ENCODE results near the gene HID1. TPM values are rescaled to one million over a fixed set of nuclear protein-coding genes. Genes with fewer than 3 reads are reported as not detected.
A peak's percentile ranks its signal among the peaks of the same experiment; 100 is the strongest.

HID1 gene
- total and polyA plus RNA-seq, 9 of the 15 experiments (the other 6 are each of a cell fraction or from before 2014, with no cell fraction given) = 0.14 to 2.1 (median 0.54) TPM; not detected in 2

DNA sequence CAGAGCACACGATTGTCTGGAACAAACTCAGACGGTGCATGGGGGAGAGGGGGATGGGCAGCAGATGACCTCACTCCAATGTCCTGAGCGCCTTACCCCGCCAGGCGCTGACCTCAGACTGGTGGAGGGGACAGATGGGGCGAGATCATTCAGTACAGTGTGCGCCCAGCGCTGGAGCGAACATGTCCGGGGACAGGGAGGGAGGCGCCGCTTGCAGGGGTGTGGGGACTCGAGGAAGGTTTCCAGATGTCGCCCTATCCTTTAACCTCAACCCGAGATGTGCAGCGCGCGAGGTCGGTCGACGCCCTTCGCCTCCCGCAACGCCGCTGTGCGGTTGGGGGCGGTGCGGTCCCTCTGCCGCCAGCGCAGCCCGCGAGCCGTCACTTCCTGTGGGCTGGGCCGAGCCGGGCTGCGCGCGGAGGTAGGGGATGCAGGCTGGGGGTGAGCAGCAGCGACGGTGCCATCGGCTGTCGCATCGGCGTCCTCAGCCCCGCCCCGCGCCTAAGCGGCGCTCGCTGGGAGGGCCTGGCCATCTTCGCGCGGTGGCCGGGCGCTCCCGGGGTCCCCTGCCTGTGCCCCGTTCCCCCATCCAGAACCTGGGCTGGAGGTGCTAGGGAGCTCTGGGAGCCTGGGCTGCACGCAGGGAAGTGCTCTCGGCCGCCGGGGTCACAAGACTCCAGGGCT, 9.6 kb upstream of the HID1 start (continued):
- TF ChIP-seq, protein P1, sequence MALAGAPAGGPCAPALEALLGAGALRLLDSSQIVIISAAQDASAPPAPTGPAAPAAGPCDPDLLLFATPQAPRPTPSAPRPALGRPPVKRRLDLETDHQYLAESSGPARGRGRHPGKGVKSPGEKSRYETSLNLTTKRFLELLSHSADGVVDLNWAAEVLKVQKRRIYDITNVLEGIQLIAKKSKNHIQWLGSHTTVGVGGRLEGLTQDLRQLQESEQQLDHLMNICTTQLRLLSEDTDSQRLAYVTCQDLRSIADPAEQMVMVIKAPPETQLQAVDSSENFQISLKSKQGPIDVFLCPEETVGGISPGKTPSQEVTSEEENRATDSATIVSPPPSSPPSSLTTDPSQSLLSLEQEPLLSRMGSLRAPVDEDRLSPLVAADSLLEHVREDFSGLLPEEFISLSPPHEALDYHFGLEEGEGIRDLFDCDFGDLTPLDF (CRISPR knock-in tag; IDR thresholded peaks at IDR 0.05) = peak; percentile 77; the same call in 1 of the 2 replicates
- TF ChIP-seq SRSF3 (IDR thresholded peaks at IDR 0.05; ENCODE audit: insufficient read depth, low read length) (no peak), RUNX1 (IDR thresholded peaks at IDR 0.05; ENCODE audit: low read depth) (0 out of 2 replicates have a peak, but pooled peaks have one; percentile 17), HDAC1 (IDR thresholded peaks at IDR 0.05) (peak in 1 of 2 experiments; percentile 79; a peak in 2 of 4 replicates), MAFG (tag; conservative IDR thresholded peaks at IDR 0.05) (no peak), ATF7 (IDR thresholded peaks at IDR 0.05) (peak; percentile 99), TEAD2 (tag; IDR thresholded peaks at IDR 0.05) (no peak), ZNF24 (IDR thresholded peaks at IDR 0.05) (peak; percentile 6; the same call in 1 of the 2 replicates), ZNF436 (CRISPR knock-in tag; IDR thresholded peaks at IDR 0.05) (no peak), NBN (IDR thresholded peaks at IDR 0.05; ENCODE audit: low read depth) (peak; percentile 94), RBBP5 (IDR thresholded peaks at IDR 0.05; ENCODE audit: borderline replicate concordance, insufficient read depth, low read length, poor library complexity, severe bottlenecking) (peak; percentile 90), ZNF57 (CRISPR knock-in tag; IDR thresholded peaks at IDR 0.05) (no peak), TEAD1 (CRISPR knock-in tag; IDR thresholded peaks at IDR 0.05) (peak in 1 of 2 experiments; percentile 40; a peak in 1 of 4 replicates), CXXC5 (CRISPR knock-in tag; IDR thresholded peaks at IDR 0.05) (peak; percentile 96)
- TF ChIP-seq, protein P2, sequence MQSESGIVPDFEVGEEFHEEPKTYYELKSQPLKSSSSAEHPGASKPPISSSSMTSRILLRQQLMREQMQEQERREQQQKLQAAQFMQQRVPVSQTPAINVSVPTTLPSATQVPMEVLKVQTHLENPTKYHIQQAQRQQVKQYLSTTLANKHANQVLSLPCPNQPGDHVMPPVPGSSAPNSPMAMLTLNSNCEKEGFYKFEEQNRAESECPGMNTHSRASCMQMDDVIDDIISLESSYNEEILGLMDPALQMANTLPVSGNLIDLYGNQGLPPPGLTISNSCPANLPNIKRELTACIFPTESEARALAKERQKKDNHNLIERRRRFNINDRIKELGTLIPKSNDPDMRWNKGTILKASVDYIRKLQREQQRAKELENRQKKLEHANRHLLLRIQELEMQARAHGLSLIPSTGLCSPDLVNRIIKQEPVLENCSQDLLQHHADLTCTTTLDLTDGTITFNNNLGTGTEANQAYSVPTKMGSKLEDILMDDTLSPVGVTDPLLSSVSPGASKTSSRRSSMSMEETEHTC (IDR thresholded peaks at IDR 0.05) = no peak
- TF ChIP-seq, protein P3, sequence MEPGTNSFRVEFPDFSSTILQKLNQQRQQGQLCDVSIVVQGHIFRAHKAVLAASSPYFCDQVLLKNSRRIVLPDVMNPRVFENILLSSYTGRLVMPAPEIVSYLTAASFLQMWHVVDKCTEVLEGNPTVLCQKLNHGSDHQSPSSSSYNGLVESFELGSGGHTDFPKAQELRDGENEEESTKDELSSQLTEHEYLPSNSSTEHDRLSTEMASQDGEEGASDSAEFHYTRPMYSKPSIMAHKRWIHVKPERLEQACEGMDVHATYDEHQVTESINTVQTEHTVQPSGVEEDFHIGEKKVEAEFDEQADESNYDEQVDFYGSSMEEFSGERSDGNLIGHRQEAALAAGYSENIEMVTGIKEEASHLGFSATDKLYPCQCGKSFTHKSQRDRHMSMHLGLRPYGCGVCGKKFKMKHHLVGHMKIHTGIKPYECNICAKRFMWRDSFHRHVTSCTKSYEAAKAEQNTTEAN (CRISPR knock-in tag; IDR thresholded peaks at IDR 0.05) = 0 out of 2 replicates have a peak, but pooled peaks have one; percentile 62
- TF ChIP-seq, protein P4, sequence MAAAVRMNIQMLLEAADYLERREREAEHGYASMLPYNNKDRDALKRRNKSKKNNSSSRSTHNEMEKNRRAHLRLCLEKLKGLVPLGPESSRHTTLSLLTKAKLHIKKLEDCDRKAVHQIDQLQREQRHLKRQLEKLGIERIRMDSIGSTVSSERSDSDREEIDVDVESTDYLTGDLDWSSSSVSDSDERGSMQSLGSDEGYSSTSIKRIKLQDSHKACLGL (CRISPR knock-in tag; IDR thresholded peaks at IDR 0.05; ENCODE audit: borderline replicate concordance, poor library complexity, severe bottlenecking) = no peak
- TF ChIP-seq, protein P5, sequence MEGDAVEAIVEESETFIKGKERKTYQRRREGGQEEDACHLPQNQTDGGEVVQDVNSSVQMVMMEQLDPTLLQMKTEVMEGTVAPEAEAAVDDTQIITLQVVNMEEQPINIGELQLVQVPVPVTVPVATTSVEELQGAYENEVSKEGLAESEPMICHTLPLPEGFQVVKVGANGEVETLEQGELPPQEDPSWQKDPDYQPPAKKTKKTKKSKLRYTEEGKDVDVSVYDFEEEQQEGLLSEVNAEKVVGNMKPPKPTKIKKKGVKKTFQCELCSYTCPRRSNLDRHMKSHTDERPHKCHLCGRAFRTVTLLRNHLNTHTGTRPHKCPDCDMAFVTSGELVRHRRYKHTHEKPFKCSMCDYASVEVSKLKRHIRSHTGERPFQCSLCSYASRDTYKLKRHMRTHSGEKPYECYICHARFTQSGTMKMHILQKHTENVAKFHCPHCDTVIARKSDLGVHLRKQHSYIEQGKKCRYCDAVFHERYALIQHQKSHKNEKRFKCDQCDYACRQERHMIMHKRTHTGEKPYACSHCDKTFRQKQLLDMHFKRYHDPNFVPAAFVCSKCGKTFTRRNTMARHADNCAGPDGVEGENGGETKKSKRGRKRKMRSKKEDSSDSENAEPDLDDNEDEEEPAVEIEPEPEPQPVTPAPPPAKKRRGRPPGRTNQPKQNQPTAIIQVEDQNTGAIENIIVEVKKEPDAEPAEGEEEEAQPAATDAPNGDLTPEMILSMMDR (IDR thresholded peaks at IDR 0.05 in 2 of 3, conservative IDR thresholded peaks at IDR 0.05 in 1 of 3; ENCODE audit: insufficient read depth in 2 of 3, low read depth in 1 of 3, low read length in 3 of 3) = peak; percentile 8 to 39 (median 13); a peak in 1 of 6 replicates
